Adrenal gland (tissue), 5 donors: ENCODE measurements around the gene RBM17.
"Not testable (repeated sequence)": the region's sequence is repeated elsewhere in the genome, so short reads cannot be mapped to it uniquely, and the experiment has no call there.

ENCODE experiments used
- POLR2A ChIP-seq, 2 donors: fragments of 450-650 bp; IDR thresholded peaks; one replicate each; pipeline ENCODE4 v1.6.1; 2017; ENCODE audit warnings: antibody characterized with exemption in 2 of 2, mild to moderate bottlenecking in 2 of 2, moderate library complexity in 1 of 2
- TF ChIP-seq, protein P1 (sequence below), 6 experiments: fragments of 450-650 bp in 4 of 6; fragments of 200-600 bp in 2 of 6; sonication (generic) in 1 of 6; IDR thresholded peaks; 1 replicate in 5 of 6; 2 replicates in 1 of 6; pipeline versions ENCODE4 v1.5.1 to v1.8.0; 2016 to 2021; ENCODE audit warnings: antibody characterized with exemption in 6 of 6, mild to moderate bottlenecking in 2 of 6, moderate library complexity in 1 of 6
- donor health status: DM: no; HTN: no; CAD: no.

DNA sequence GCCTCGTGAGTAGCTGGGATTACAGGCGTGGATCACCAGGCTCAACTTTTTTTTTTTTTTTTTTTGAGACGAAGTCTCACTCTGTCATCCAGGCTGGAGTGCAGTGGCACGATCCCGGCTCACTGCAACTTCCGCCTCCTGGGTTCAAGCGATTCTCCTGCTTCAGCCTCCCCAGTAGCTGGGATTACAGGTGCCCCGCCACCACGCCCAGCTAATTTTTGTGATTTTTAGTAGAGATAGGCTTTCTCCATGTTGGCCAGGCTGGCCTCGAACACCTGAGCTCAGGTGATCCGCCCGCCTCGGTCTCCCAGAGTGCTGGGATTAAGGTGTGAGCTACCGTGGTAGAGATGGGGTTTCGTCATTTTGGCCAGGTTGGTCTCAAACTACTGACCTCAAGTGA, 77.1 kb downstream of the RBM17 start:
- TF ChIP-seq, protein P1, sequence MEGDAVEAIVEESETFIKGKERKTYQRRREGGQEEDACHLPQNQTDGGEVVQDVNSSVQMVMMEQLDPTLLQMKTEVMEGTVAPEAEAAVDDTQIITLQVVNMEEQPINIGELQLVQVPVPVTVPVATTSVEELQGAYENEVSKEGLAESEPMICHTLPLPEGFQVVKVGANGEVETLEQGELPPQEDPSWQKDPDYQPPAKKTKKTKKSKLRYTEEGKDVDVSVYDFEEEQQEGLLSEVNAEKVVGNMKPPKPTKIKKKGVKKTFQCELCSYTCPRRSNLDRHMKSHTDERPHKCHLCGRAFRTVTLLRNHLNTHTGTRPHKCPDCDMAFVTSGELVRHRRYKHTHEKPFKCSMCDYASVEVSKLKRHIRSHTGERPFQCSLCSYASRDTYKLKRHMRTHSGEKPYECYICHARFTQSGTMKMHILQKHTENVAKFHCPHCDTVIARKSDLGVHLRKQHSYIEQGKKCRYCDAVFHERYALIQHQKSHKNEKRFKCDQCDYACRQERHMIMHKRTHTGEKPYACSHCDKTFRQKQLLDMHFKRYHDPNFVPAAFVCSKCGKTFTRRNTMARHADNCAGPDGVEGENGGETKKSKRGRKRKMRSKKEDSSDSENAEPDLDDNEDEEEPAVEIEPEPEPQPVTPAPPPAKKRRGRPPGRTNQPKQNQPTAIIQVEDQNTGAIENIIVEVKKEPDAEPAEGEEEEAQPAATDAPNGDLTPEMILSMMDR (IDR thresholded peaks at IDR 0.05), result not testable (repeated sequence)
- TF ChIP-seq POLR2A (IDR thresholded peaks at IDR 0.05), result not testable (repeated sequence)
